Brain (organoid and tissue), 1 donor: ENCODE data around the gene NUTM2B. TPM values are rescaled to one million over a fixed set of nuclear protein-coding genes. Genes with fewer than 3 reads are reported as not detected.

Experiments used
- polyA plus RNA-seq: library from polyadenylated mRNA; stranded (reverse); fragments of 350-450 nt; fragmentation: Illumina TruSeq; extraction: RNeasy Lipid Tissue Mini Kit (QIAGEN cat#74804); gene quantifications from one replicate; pipeline ENCODE4 v1.2.3, GENCODE V29; 2015; ENCODE audit warnings: low read depth, low replicate concordance; ENCODE audit not compliant: insufficient read depth

Gene NUTM2B
- polyA plus RNA-seq, 1 donor from 2014 or later, result 1.4 TPM

Other genes with a start within 250 kb of the NUTM2B start
- gene EIF5AL1, start 190.7 kb upstream of the NUTM2B start, polyA plus RNA-seq, result 0.53 TPM
- 0.29 TPM for gene SFTPA2, start 142.8 kb upstream of the NUTM2B start, polyA plus RNA-seq
- not detected for gene SFTPA1, start 92.3 kb upstream of the NUTM2B start, polyA plus RNA-seq
- gene NUTM2E, start 123.5 kb downstream of the NUTM2B start, polyA plus RNA-seq, result not detected
- gene SFTPD, start 245.9 kb downstream of the NUTM2B start, polyA plus RNA-seq, result 1.2 TPM